ENCODE data around the gene TUBGCP6. TPM values are rescaled to one million over a fixed set of nuclear protein-coding genes. Genes with fewer than 3 reads are reported as not detected.
"Not testable (repeated sequence)": the region's sequence is repeated elsewhere in the genome, so short reads cannot be mapped to it uniquely, and the experiment has no call there.

TUBGCP6 gene
- total RNA-seq, 2 donors from 2014 or later = 64.9 to 69.7 TPM

- no peak overlapping the region for H3K4me3 Mint-ChIP-seq
- DNase-seq = peak; percentile 49 to 61
- ATAC-seq (replicated peaks in 1 of 2) = no peak
- H3K27me3 Mint-ChIP-seq (ENCODE audit: low read depth) = no peaks in the 10 kb centered on the region
- H3K4me1 Mint-ChIP-seq (ENCODE audit: low read depth) = peaks cover 3% of the 10 kb centered on the region
- no peaks in the 10 kb centered on the region for H3K9me3 Mint-ChIP-seq
- H3K27ac Mint-ChIP-seq = peak overlapping the region; percentile 64
- no peaks in the 10 kb centered on the region for H3K36me3 Mint-ChIP-seq (ENCODE audit: insufficient read depth in 2 of 2)
Measured at GRCh38 chr22:50274311-50274710, 29.5 kb upstream of the TUBGCP6 start.

GRCh38 chr22:50273781-50274180 lies 29.0 kb upstream of the TUBGCP6 start:
- not testable (repeated sequence) for DNase-seq; H3K9me3 Mint-ChIP-seq; H3K27me3 Mint-ChIP-seq (ENCODE audit: low read depth); ATAC-seq (replicated peaks in 1 of 2); H3K4me3 Mint-ChIP-seq; H3K4me1 Mint-ChIP-seq (ENCODE audit: low read depth); H3K36me3 Mint-ChIP-seq (ENCODE audit: insufficient read depth in 2 of 2)
- peak overlapping the region; percentile 64 for H3K27ac Mint-ChIP-seq

- not testable (repeated sequence) for DNase-seq; H3K27me3 Mint-ChIP-seq (ENCODE audit: low read depth); ATAC-seq (replicated peaks in 1 of 2); H3K36me3 Mint-ChIP-seq (ENCODE audit: insufficient read depth in 2 of 2); H3K9me3 Mint-ChIP-seq; H3K27ac Mint-ChIP-seq; H3K4me3 Mint-ChIP-seq
- H3K4me1 Mint-ChIP-seq (ENCODE audit: low read depth) = peaks cover 11% of the 10 kb centered on the region
Measured at GRCh38 chr22:50273352-50273751, 28.5 kb upstream of the TUBGCP6 start.

GRCh38 chr22:50272044-50272802 lies 27.4 kb upstream of the TUBGCP6 start:
- no peaks in the 10 kb centered on the region for H3K36me3 Mint-ChIP-seq (ENCODE audit: insufficient read depth in 2 of 2)

GRCh38 chr22:50271519-50271970 lies 26.7 kb upstream of the TUBGCP6 start:
- H3K4me3 Mint-ChIP-seq = peak overlapping the region; percentile 71 to 84
- DNase-seq = peak; percentile 77 to 78
- H3K27ac Mint-ChIP-seq = no peak overlapping the region
- no peaks in the 10 kb centered on the region for H3K36me3 Mint-ChIP-seq (ENCODE audit: insufficient read depth in 2 of 2)
- peak; percentile 28 to 33 for ATAC-seq (replicated peaks in 1 of 2)
- peaks cover 15% of the 10 kb centered on the region for H3K4me1 Mint-ChIP-seq (ENCODE audit: low read depth)
- no peaks in the 10 kb centered on the region for H3K27me3 Mint-ChIP-seq (ENCODE audit: low read depth)
- H3K9me3 Mint-ChIP-seq = no peaks in the 10 kb centered on the region

More at GRCh38 chr22:50272044-50272802, 27.4 kb upstream of the TUBGCP6 start:
- no peak overlapping the region for H3K27ac Mint-ChIP-seq
- H3K9me3 Mint-ChIP-seq = no peaks in the 10 kb centered on the region
- H3K4me3 Mint-ChIP-seq = peak overlapping the region in 1 of 2 donors; percentile 39
- no peaks in the 10 kb centered on the region for H3K27me3 Mint-ChIP-seq (ENCODE audit: low read depth)
- DNase-seq (no peak), ATAC-seq (replicated peaks in 1 of 2) (no peak)
- H3K4me1 Mint-ChIP-seq (ENCODE audit: low read depth) = peaks cover 15% of the 10 kb centered on the region

GRCh38 chr22:50270666-50271394 lies 26.0 kb upstream of the TUBGCP6 start:
- Mint-ChIP-seq H3K27ac (no peak overlapping the region), H3K27me3 (ENCODE audit: low read depth) (no peaks in the 10 kb centered on the region), H3K4me3 (peak overlapping the region; percentile 79 to 84), H3K4me1 (ENCODE audit: low read depth) (peaks cover 15% of the 10 kb centered on the region), H3K9me3 (no peaks in the 10 kb centered on the region), H3K36me3 (ENCODE audit: insufficient read depth in 2 of 2) (no peaks in the 10 kb centered on the region)
- DNase-seq = peak; percentile 83 to 84
- ATAC-seq (replicated peaks in 1 of 2) = peak; percentile 58 to 64

- Mint-ChIP-seq H3K4me3 (peak within 1 kb of the TSS; percentile 83 to 84), H3K27me3 (ENCODE audit: low read depth) (no peaks in the 10 kb centered on the region), H3K9me3 (no peaks in the 10 kb centered on the region), H3K27ac (no peak within 1 kb of the TSS), H3K36me3 (ENCODE audit: insufficient read depth in 2 of 2) (no peaks in the 10 kb centered on the region), H3K4me1 (ENCODE audit: low read depth) (peaks cover 15% of the 10 kb centered on the region)
- ATAC-seq (replicated peaks in 1 of 2) (peak; percentile 65 to 70), DNase-seq (peak; percentile 76 to 82)
Measured at GRCh38 chr22:50269970-50270665, 25.3 kb upstream of the TUBGCP6 start, which contains the start of gene MAPK11. Gene MAPK11 (minus strand): TSS chr22:50270380. CDS start chr22:50270292, 88 bp downstream.

- ATAC-seq (replicated peaks in 1 of 2) (no peak), DNase-seq (no peak)
- Mint-ChIP-seq H3K4me3 (peak overlapping the region; percentile 74 to 83), H3K27me3 (ENCODE audit: low read depth) (no peaks in the 10 kb centered on the region), H3K36me3 (ENCODE audit: insufficient read depth in 2 of 2) (no peaks in the 10 kb centered on the region), H3K4me1 (ENCODE audit: low read depth) (peaks cover 15% of the 10 kb centered on the region), H3K27ac (no peak overlapping the region), H3K9me3 (no peaks in the 10 kb centered on the region)
Measured at GRCh38 chr22:50269573-50269969, 24.7 kb upstream of the TUBGCP6 start.

GRCh38 chr22:50268655-50269113 lies 23.9 kb upstream of the TUBGCP6 start:
- Mint-ChIP-seq H3K36me3 (ENCODE audit: insufficient read depth in 2 of 2) (no peaks in the 10 kb centered on the region), H3K27me3 (ENCODE audit: low read depth) (no peaks in the 10 kb centered on the region), H3K9me3 (no peaks in the 10 kb centered on the region), H3K4me1 (ENCODE audit: low read depth) (peaks cover 15% of the 10 kb centered on the region), H3K4me3 (peak overlapping the region; percentile 36 to 61), H3K27ac (no peak overlapping the region)
- ATAC-seq (replicated peaks in 1 of 2) = no peak
- no peak for DNase-seq

GRCh38 chr22:50267591-50268390 lies 23.0 kb upstream of the TUBGCP6 start:
- H3K27ac Mint-ChIP-seq = no peak overlapping the region
- peaks cover under 1% of the 10 kb centered on the region for H3K27me3 Mint-ChIP-seq (ENCODE audit: low read depth)
- ATAC-seq (replicated peaks in 1 of 2) (peak; percentile 3 to 21), DNase-seq (peak; percentile 64 to 70)
- H3K4me1 Mint-ChIP-seq (ENCODE audit: low read depth) = peaks cover 16% of the 10 kb centered on the region
- H3K36me3 Mint-ChIP-seq (ENCODE audit: insufficient read depth in 2 of 2) = no peaks in the 10 kb centered on the region
- peak overlapping the region in 1 of 2 donors; percentile 61 for H3K4me3 Mint-ChIP-seq
- H3K9me3 Mint-ChIP-seq = no peaks in the 10 kb centered on the region

GRCh38 chr22:50266994-50267393 lies 22.2 kb upstream of the TUBGCP6 start:
- DNase-seq (no peak), ATAC-seq (replicated peaks in 1 of 2) (no peak)
- H3K27ac Mint-ChIP-seq = no peak overlapping the region
- H3K36me3 Mint-ChIP-seq (ENCODE audit: insufficient read depth in 2 of 2) = no peaks in the 10 kb centered on the region
- H3K9me3 Mint-ChIP-seq = no peaks in the 10 kb centered on the region
- H3K27me3 Mint-ChIP-seq (ENCODE audit: low read depth) = peaks cover 9% of the 10 kb centered on the region
- H3K4me3 Mint-ChIP-seq = no peak overlapping the region
- H3K4me1 Mint-ChIP-seq (ENCODE audit: low read depth) = peaks cover 24% of the 10 kb centered on the region

GRCh38 chr22:50264946-50265669 lies 20.3 kb upstream of the TUBGCP6 start:
- H3K36me3 Mint-ChIP-seq (ENCODE audit: insufficient read depth in 2 of 2) = no peaks in the 10 kb centered on the region
- no peak for DNase-seq
- peaks cover 24% of the 10 kb centered on the region for H3K4me1 Mint-ChIP-seq (ENCODE audit: low read depth)
- no peak for ATAC-seq (replicated peaks in 1 of 2)
- no peaks in the 10 kb centered on the region for H3K9me3 Mint-ChIP-seq
- H3K27me3 Mint-ChIP-seq (ENCODE audit: low read depth) = peaks cover 11% of the 10 kb centered on the region
- H3K27ac Mint-ChIP-seq = no peak overlapping the region
- no peak overlapping the region for H3K4me3 Mint-ChIP-seq
